GM23248 (cell line): ENCODE results near the gene GATA5.

Experiments
- EZH2 ChIP-seq: fragments of 200-600 bp; sonication (generic); IDR thresholded peaks from 2 replicates; pipeline ENCODE4 v1.6.1; 2018; ENCODE audit warnings: antibody characterized with exemption, mild to moderate bottlenecking; ENCODE audit not compliant: insufficient read depth, poor library complexity, severe bottlenecking
- EZH2phosphoT487 ChIP-seq: fragments of 200-600 bp; sonication (generic); IDR thresholded peaks from 2 replicates; pipeline ENCODE4 v1.6.1; 2018; ENCODE audit warnings: antibody characterized with exemption, moderate library complexity, mild to moderate bottlenecking, low read depth; ENCODE audit not compliant: insufficient read depth

GRCh38 chr20:62496568-62497218 is 20.9 kb upstream of the GATA5 start:
- no peak for TF ChIP-seq EZH2
- TF ChIP-seq EZH2phosphoT487, result no peak
